Measurements from ENCODE around the gene GGNBP2. TPM values are rescaled to one million over a fixed set of nuclear protein-coding genes. Genes with fewer than 3 reads are reported as not detected.

GGNBP2 gene
- total and polyA plus RNA-seq, 2 donors from 2014 or later = 43.0 to 86.8 TPM

DNA sequence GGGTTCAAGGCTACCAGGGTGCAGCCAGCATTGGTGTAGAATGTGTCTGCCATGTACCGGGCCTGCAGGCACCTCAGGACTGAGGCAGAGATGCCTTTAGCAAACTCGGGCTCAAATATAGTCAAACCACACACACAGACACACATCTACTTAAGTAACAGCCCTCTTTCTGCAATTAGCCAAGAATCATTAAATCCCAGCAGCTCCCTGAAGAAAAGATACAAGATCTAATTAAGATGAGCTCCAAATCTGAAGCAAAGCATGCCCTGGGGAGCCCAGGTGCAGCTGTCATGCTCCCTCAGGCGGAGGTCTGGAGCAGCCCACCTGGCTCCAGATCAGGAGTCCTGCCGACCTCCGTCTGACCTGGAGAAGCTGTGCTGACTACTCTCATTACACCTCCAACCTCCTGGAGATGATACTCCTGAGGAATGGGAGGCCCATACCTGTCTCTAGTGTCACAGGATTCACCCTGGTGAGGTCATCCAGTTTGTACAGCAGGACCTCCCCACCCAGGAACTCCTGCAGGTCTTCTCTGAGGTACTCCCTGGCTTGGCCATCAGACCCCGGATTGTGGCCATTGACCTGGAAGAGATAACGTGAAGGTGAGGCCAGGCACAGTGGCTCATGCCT is 17.0 kb upstream of the GGNBP2 start:
- H3K36me3 ChIP-seq (ENCODE audit: control insufficient read depth in 2 of 3, insufficient read depth in 3 of 3, low read length in 3 of 3) = peaks cover 0 to 39% (median 31%) of the 10 kb centered on the region in 3 donors

GRCh38 chr17:36529121-36529520 is 15.6 kb upstream of the GGNBP2 start:
- intact Hi-C loops (cut with DNase I) = no loop called here
- FAIRE-seq = no peak
- Histone ChIP-seq H3K4me3 (ENCODE audit: low read length in 3 of 3) (no peak overlapping the region), H3K9ac (ENCODE audit: low read length in 3 of 3) (no peak overlapping the region), H3K9me3 (ENCODE audit: control insufficient read depth in 2 of 3, insufficient read depth in 1 of 3, low read length in 3 of 3) (no peaks in the 10 kb centered on the region), H3K27ac (ENCODE audit: low read depth in 2 of 2, low read length in 2 of 2) (no peak overlapping the region), H3K4me1 (ENCODE audit: control insufficient read depth in 2 of 3, insufficient read depth in 2 of 3, low read depth in 1 of 3, low read length in 3 of 3) (peaks cover 0 to 3% (median 0%) of the 10 kb centered on the region in 3 donors), H3K36me3 (ENCODE audit: control insufficient read depth in 2 of 3, insufficient read depth in 3 of 3, low read length in 3 of 3) (peaks cover 0 to 36% (median 30%) of the 10 kb centered on the region in 3 donors), H3K27me3 (ENCODE audit: control insufficient read depth, insufficient read depth, low read length) (no peaks in the 10 kb centered on the region)
- TF ChIP-seq, protein P1, sequence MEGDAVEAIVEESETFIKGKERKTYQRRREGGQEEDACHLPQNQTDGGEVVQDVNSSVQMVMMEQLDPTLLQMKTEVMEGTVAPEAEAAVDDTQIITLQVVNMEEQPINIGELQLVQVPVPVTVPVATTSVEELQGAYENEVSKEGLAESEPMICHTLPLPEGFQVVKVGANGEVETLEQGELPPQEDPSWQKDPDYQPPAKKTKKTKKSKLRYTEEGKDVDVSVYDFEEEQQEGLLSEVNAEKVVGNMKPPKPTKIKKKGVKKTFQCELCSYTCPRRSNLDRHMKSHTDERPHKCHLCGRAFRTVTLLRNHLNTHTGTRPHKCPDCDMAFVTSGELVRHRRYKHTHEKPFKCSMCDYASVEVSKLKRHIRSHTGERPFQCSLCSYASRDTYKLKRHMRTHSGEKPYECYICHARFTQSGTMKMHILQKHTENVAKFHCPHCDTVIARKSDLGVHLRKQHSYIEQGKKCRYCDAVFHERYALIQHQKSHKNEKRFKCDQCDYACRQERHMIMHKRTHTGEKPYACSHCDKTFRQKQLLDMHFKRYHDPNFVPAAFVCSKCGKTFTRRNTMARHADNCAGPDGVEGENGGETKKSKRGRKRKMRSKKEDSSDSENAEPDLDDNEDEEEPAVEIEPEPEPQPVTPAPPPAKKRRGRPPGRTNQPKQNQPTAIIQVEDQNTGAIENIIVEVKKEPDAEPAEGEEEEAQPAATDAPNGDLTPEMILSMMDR (IDR thresholded peaks at IDR 0.05; ENCODE audit: borderline replicate concordance, extremely low read depth, insufficient read depth) = no peak
- DNase-seq = no peak

More for the DNA sequence above, 17.0 kb upstream of the GGNBP2 start:
- no peak for FAIRE-seq
- H3K4me3 ChIP-seq (ENCODE audit: low read length in 3 of 3) = no peak overlapping the region
- H3K9me3 ChIP-seq (ENCODE audit: control insufficient read depth in 2 of 3, insufficient read depth in 1 of 3, low read length in 3 of 3) = no peaks in the 10 kb centered on the region
- no peaks in the 10 kb centered on the region for H3K27me3 ChIP-seq (ENCODE audit: control insufficient read depth, insufficient read depth, low read length)
- intact Hi-C loops (cut with DNase I) = no loop called here
- no peaks in the 10 kb centered on the region for H3K4me1 ChIP-seq (ENCODE audit: control insufficient read depth in 2 of 3, insufficient read depth in 2 of 3, low read depth in 1 of 3, low read length in 3 of 3)
- TF ChIP-seq, protein P1 (IDR thresholded peaks at IDR 0.05; ENCODE audit: borderline replicate concordance, extremely low read depth, insufficient read depth) = no peak
- no peak for DNase-seq
- no peak overlapping the region for H3K27ac ChIP-seq (ENCODE audit: low read depth in 2 of 2, low read length in 2 of 2)
- no peak overlapping the region for H3K9ac ChIP-seq (ENCODE audit: low read length in 3 of 3)

GRCh38 chr17:36532435-36532975 is 12.2 kb upstream of the GGNBP2 start:
- Histone ChIP-seq H3K9ac (ENCODE audit: low read length in 3 of 3) (no peak overlapping the region), H3K36me3 (ENCODE audit: control insufficient read depth in 2 of 3, insufficient read depth in 3 of 3, low read length in 3 of 3) (peaks cover 0 to 18% (median 17%) of the 10 kb centered on the region in 3 donors), H3K9me3 (ENCODE audit: control insufficient read depth in 2 of 3, insufficient read depth in 1 of 3, low read length in 3 of 3) (no peaks in the 10 kb centered on the region), H3K27me3 (ENCODE audit: control insufficient read depth, insufficient read depth, low read length) (no peaks in the 10 kb centered on the region), H3K4me3 (ENCODE audit: low read length in 3 of 3) (no peak overlapping the region), H3K4me1 (ENCODE audit: control insufficient read depth in 2 of 3, insufficient read depth in 2 of 3, low read depth in 1 of 3, low read length in 3 of 3) (peaks cover 0 to 6% (median 3%) of the 10 kb centered on the region in 3 donors), H3K27ac (ENCODE audit: low read depth in 2 of 2, low read length in 2 of 2) (no peak overlapping the region)
- FAIRE-seq = no peak
- intact Hi-C loops (cut with DNase I) = no loop called here
- DNase-seq = no peak
- TF ChIP-seq, protein P1 (IDR thresholded peaks at IDR 0.05; ENCODE audit: borderline replicate concordance, extremely low read depth, insufficient read depth) = no peak
